OCI-LY1 (cell line): ENCODE data around the gene RAPH1.

Experiments
- CTCF ChIP-seq: fragments of 200-600 bp; sonication (generic), shearing (Covaris generic); IDR thresholded peaks from 2 replicates; pipeline ENCODE4 v1.5.1; 2017; ENCODE audit warnings: mild to moderate bottlenecking, antibody characterized with exemption, low read length, moderate library complexity, mixed read lengths
- EZH2 ChIP-seq: fragments of 200-600 bp; sonication (generic), shearing (Covaris generic); IDR thresholded peaks from 2 replicates; pipeline ENCODE4 v1.8.0; 2017; ENCODE audit warnings: borderline replicate concordance, mixed run types, mild to moderate bottlenecking, antibody characterized with exemption, low read length, moderate library complexity, mixed read lengths

GRCh38 chr2:203500951-203501350, 34.1 kb downstream of the RAPH1 start:
- TF ChIP-seq EZH2 (no peak), CTCF (no peak)
